Measurements from ENCODE around the gene TJP2. TPM values are rescaled to one million over a fixed set of nuclear protein-coding genes. Genes with fewer than 3 reads are reported as not detected.
A peak's percentile ranks its signal among the peaks of the same experiment; 100 is the strongest.
"Not testable (repeated sequence)": the region's sequence is repeated elsewhere in the genome, so short reads cannot be mapped to it uniquely, and the experiment has no call there.

TJP2 gene
- total RNA-seq, 1 experiment from 2014 or later = 15.2 TPM

DNA sequence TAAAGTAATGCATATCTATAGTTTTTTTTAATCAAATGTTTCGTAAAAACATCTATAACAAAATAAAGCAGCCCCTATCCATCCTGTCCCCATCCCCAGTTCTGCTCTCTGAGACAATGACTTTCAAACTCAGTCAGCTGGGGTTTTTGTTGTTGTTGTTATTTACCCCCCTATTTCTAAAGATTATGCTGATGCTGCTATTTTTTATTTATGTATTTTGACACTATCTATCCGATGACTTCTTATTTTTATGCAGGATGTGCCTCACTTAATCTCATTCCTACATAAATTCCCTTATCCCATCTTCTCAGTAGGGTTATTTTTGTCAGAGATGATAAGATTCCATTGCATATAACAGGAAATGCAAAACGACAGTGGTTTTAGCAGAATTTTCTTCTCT, 105.7 kb downstream of the TJP2 start:
- DNase-seq (ENCODE audit: low read depth, low spot score) = no peak
- in situ Hi-C loops (cut with HindIII; ENCODE audit: low pct_unique_long_range_greater_than_20kb, low sequenced_read_pairs) = no loop called here

DNA sequence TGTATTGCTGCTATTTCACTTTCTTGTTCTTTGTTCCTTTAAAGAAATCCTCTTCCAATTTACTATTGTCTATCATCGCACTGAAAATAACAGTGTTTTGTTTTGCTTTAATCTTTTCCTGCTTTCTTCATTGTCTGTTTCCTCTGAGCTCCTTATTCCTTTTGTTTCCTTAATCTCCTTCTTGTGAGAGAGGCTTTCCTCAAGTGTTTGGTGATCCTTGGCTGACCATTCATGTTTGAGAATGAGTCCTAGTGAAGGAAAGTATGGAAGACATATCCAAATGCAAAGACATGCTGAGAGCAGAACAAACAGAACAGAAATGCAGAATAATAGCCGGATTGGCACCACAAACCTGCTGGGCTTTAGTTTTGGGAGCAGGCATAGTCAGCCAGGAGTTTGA, 108.9 kb downstream of the TJP2 start:
- no peak for DNase-seq (ENCODE audit: low read depth, low spot score)
- in situ Hi-C loops (cut with HindIII; ENCODE audit: low pct_unique_long_range_greater_than_20kb, low sequenced_read_pairs) = no loop called here

DNA sequence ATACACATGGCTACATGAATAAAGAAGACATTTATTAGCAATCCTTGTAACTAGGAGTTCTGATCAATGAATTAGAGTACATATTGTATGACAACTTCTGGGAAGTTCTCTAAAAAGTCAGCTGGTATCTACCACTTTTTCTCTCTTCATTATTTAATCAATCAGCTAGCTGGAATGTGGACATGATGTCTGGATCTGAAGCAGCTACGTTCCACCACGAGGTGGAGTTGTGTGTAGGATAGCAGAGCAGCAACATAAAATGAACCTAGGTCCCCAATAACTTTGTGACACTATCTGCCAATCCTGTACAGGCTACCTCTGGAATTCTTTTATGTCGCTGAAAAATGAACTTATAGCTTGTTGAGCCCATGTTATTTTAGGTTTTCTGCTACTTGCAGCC, 118.0 kb downstream of the TJP2 start:
- peak; percentile 59 for DNase-seq (ENCODE audit: low read depth, low spot score)
- in situ Hi-C loops (cut with HindIII; ENCODE audit: low pct_unique_long_range_greater_than_20kb, low sequenced_read_pairs) = no loop called here

DNA sequence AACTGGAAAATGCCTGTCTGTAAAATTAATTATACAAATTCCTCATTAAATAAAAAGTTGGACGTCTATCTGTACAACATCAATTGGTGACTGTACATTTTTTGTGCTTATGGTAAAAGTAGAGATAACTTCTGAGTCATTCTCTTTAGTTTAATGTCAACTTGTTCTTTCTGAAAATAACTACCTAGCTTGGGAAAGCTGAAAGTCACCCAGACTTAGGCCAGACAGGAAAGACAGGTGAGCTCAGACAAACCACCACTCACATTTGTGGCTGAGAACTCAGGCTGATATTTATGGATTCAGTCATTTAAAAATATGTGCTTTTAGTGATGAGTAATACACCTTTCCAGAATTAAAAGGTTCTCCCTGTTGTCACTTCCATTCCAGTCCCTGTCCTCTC, 119.1 kb downstream of the TJP2 start:
- DNase-seq (ENCODE audit: low read depth, low spot score) = no peak
- in situ Hi-C loops (cut with HindIII; ENCODE audit: low pct_unique_long_range_greater_than_20kb, low sequenced_read_pairs) = no loop called here

DNA sequence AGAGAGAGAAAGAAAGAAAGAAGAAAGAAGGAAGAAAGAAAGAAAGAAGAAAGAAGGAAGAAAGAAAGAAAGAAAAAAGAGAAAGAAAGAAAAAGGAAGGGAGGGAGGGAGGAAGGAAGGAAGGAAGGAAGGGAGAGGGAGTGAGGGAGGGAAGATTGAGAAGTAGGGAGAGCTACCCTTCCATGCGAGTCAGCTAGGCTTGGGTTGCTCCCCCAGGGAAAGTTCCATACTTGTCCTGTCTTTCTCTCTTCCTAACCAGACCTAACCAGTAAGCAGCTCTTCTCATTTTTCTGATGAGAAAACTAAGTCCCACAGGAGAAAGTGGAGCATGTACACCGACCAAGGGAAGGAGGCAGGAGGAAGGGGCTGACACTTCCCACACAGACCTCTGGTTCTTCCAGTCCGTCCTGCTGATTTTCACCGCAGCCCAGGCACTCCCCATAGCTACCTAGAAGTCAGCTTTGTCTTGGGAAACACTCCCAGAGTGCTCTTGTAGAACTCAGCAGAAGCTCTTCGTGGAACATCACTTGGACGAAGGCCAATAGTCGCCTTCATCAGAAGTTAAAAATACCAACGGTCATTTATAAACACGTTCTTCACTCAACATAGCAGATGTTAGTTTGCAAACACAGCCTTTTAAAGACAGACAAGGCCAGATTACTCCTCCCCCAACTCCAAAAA, 121.9 kb downstream of the TJP2 start:
- in situ Hi-C loops (cut with HindIII; ENCODE audit: low pct_unique_long_range_greater_than_20kb, low sequenced_read_pairs) = no loop called here
- no peak for DNase-seq (ENCODE audit: low read depth, low spot score)

DNA sequence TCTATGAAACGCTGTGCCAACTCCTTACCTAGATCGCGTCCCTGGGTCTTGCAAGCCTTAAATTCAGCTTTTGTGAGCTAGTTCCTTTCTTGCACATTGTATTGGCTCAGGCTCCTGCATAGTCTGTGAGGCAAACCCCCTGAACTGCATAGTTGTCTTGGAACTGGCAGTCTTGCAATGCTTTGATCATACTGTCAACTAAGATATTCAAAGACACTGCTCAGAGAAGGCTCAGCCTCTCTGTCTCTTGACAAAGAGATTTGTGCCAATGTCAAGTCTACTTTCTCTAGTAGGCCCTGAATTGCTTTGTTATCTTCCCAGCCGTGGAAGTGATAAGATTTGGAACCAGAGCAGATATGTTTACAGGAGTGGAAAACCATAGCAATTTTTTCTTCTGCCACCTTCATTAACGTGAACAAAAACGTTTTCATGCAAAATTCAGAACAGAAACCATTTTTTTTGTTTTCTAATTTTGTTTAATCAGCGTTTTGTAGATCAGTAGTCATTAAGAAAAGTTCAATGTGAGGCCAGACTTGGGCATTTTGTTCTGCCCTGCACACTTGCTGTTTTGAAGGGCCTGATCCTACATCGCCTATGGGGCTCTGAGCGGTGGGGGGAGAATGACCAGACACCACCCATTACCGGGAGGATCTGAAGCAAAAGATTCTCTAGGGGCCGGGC, 123.4 kb downstream of the TJP2 start:
- DNase-seq (ENCODE audit: low read depth, low spot score) = no peak

DNA sequence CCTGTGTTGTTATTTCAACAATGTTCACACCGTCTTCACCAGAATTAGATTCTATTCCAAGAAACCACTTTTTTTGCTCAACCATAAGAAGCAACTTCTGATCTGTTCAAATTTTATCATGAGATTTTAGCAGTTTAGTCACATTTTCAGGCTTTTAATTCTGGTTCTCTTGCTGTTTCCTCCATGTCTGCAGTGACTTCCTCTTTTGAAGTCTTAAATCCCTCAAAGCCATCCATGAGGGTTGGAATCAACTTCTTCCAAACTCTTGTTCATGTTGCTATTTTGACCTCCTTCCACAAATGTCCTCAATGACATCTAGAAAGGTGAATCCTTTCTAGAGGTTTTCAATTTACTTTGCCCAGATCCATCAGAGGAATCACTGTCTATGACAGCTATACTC, 125.2 kb downstream of the TJP2 start:
- no peak for DNase-seq (ENCODE audit: low read depth, low spot score)
- in situ Hi-C loops (cut with HindIII; ENCODE audit: low pct_unique_long_range_greater_than_20kb, low sequenced_read_pairs) = no loop called here

More for the DNA sequence above, 123.4 kb downstream of the TJP2 start:
- in situ Hi-C loops (cut with HindIII; ENCODE audit: low pct_unique_long_range_greater_than_20kb, low sequenced_read_pairs) = no loop called here

DNA sequence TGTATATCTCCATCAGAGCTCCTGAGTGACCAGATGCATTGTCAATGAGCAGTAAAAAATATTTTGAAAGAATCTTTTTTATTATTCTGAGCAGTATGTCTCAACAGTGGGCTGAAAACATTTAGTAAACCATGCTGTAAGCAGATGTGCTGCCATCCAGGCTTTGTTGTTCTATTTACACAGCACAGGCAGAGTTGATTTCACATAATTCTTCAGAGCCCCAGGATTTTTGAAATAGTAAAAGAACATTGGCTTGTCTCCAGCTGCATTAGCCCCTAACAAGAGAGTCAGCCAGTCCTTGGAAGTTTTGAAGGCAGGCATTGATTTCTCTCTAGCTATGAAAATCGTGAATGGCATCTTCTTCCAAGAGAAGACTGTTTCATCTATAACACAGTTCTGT, 125.7 kb downstream of the TJP2 start:
- in situ Hi-C loops (cut with HindIII; ENCODE audit: low pct_unique_long_range_greater_than_20kb, low sequenced_read_pairs) = no loop called here
- no peak for DNase-seq (ENCODE audit: low read depth, low spot score)

DNA sequence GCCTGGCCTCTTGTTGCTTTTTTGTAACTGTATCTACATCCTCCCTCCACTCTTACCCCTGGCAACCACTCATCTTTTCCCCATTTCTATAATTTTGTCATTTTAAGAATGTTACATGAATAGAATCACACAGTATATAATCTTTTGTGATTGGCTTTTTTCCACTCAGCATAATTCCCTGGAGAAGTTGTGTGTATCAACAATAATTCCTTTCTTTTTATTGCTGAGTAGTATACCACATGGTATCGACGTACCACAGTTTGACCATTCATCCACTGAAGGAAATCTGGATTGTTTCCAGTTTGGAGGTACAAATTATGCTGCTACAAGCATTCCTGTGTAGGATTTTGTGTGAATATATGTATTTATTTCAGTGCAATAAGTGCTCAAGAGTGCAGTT, 129.3 kb downstream of the TJP2 start:
- in situ Hi-C loops (cut with HindIII; ENCODE audit: low pct_unique_long_range_greater_than_20kb, low sequenced_read_pairs) = no loop called here
- peak; percentile 91 for DNase-seq (ENCODE audit: low read depth, low spot score)

DNA sequence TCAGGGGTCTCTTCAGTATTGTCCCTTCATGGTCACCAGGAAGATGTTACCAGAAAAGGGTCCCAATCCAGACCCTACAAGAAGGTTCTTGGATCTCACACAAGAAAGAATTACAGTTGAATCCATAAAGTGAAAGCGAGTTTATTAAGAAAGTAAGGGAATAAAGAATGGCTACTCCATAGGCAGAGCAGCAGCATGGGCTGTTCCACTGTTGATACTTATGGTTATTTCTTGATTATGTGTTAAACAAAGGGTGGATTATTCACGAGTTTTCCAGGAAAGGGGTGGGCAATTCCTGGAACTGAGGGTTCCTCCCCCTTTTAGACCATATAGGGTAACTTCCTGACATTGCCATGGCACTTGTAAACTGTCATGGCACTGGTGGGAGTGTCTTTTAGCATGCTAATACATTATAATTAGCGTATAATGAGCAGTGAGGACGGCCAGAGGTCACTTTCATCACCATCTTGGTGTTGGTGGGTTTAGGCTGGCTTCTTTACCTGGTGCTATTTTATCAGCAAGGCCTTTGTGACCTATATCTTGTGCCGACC, 132.9 kb downstream of the TJP2 start:
- DNase-seq (ENCODE audit: low read depth, low spot score); in situ Hi-C loops (cut with HindIII; ENCODE audit: low pct_unique_long_range_greater_than_20kb, low sequenced_read_pairs): not testable (repeated sequence)

DNA sequence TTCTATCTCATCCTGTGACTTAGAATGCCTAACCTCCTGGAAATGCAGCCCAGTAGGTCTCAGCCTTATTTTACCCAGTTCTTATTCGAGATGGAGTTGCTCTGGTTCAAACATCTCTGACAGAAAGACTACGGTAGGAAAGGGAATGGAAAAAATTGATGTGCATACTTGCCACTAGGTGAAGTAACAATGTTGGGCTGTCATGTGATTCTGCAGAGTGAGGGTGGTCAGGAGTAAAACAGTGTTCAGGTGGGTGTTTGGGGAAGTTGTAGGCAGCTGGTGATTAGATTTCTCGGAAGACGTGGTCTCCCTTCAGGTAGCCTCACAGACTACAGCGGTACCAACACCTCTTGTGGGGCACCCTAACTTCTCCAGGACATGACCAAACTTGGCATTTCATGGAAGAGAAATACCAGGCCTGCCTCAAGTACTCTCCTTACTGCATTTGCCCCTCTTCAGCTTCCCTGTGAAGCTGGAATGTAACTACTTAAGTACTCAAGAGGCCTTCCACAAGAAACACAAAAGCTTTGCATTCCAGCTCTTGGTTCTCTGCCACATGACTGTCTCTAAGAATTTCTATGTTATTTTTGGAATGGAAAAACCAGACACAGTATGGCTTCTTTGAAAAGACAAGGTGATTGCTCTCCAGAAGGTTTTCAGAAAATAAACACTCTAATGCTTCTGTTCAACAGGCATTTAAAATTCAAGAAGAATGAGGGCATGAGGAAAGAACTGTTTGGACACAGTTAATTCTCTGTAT, 133.5 kb downstream of the TJP2 start:
- peak; percentile 42 for DNase-seq (ENCODE audit: low read depth, low spot score)
- in situ Hi-C loops (cut with HindIII; ENCODE audit: low pct_unique_long_range_greater_than_20kb, low sequenced_read_pairs) = no loop called here

DNA sequence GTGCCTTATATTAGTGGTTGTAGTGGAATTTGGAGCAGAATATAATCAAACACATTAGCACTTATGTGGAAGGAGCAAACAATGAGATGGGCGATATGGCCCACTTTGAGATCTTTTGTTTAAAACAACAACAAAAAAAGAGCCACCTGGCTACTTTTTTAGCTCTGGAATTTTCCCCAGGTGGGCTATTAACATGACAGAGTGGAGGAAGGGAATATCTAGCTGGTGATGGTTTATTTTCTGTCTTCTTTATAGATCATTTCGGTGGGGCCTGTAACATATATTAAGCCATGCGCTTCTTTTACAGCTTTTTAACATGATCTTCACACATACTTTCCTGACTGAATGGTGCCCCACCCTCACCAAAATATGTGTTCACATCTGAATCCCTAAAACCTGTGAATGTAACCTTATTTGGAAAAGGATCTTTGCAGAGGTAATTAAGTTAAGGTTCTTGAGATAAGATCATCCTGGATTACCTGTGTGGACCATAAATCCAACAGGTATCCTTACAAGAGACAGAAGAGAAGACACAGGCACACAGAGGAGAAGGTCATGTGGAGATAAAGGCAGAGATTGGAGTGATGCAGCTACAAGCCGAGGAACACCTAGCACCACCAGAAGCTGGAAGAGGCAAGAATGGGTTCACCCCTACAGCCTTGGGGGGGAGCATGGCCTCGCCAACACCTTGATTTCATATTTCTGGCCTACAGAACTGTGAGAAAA, 134.3 kb downstream of the TJP2 start:
- in situ Hi-C loops (cut with HindIII; ENCODE audit: low pct_unique_long_range_greater_than_20kb, low sequenced_read_pairs) = no loop called here
- DNase-seq (ENCODE audit: low read depth, low spot score) = no peak

DNA sequence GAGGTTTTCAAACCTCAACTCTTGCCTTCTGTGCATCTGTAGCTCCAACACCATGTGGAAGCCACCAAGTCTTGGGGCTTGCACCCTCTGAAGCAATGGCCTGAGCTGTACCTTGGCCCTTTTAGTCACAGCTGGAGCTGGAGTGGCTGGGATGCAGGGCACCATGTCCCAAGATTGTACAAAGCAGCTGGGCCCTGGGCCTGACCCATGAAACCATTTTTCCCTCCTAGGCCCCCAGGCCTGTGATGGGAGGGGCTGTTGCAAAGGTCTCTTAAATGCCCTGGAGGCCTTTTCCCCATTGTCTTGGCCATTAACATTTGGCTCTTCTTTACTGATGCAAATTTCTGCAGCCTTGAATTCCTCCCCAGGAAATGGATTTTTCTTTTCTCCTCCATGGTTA, 139.1 kb downstream of the TJP2 start:
- DNase-seq (ENCODE audit: low read depth, low spot score) = no peak

DNA sequence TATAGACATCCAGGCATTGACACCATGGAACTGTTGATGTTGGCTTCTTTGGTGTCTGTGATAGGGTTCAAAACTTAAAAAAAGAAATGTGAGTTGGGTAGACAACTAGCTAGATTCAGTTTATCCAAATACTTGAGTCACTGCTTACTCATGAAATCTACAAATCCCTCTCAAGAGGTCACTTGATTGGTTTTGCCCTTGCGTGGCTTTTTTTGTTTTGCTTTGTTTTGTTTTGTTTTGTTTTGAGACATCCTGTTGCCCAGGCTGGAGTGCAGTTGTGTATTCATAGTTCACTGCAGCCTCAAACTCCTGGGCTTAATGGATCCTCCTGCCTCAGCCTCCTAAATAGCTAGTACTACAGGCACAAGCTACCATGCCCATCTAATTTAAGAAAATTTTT, 140.5 kb downstream of the TJP2 start:
- DNase-seq (ENCODE audit: low read depth, low spot score) = no peak
- in situ Hi-C loops (cut with HindIII; ENCODE audit: low pct_unique_long_range_greater_than_20kb, low sequenced_read_pairs) = no loop called here

More for the DNA sequence above, 139.1 kb downstream of the TJP2 start:
- in situ Hi-C loops (cut with HindIII; ENCODE audit: low pct_unique_long_range_greater_than_20kb, low sequenced_read_pairs) = no loop called here

DNA sequence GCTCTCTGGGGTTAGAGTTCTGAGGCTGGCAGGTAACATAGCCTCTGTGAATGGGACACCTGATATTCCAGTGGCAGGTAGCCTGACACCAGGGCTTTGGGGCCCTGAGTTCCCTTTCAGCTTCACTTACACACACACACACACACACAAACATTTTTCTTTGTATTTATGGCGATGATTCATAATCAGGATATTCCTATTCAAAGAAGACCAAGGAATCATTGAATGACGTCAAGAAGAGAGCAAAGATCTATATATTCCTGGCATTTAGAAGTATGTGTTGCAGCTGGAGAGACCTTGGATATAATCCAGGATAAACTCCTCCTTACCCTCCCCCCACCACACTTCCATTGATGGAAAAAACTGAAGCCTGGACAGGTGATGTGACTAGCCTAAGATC, 143.0 kb downstream of the TJP2 start:
- in situ Hi-C loops (cut with HindIII; ENCODE audit: low pct_unique_long_range_greater_than_20kb, low sequenced_read_pairs) = no loop called here
- peak; percentile 22 for DNase-seq (ENCODE audit: low read depth, low spot score)

DNA sequence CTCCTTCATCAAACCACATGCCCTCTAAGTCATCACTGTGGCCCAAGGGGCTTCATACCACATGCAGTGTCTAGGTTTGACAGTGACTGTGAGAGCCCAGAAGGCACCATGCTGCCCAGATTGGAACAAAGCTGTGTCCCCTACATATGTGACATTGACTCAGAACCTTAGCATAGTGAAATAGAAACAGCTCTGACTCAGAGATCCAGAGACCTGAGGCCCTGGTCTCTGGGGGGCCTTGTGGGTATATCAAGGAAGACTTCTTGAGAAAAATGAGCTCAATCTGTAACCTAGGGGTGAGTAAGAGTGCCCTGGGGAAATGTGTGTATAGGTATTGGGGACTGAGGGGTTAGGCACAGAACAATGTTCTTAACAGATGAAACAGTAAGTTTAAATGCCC, 143.8 kb downstream of the TJP2 start:
- in situ Hi-C loops (cut with HindIII; ENCODE audit: low pct_unique_long_range_greater_than_20kb, low sequenced_read_pairs) = no loop called here
- DNase-seq (ENCODE audit: low read depth, low spot score) = no peak

DNA sequence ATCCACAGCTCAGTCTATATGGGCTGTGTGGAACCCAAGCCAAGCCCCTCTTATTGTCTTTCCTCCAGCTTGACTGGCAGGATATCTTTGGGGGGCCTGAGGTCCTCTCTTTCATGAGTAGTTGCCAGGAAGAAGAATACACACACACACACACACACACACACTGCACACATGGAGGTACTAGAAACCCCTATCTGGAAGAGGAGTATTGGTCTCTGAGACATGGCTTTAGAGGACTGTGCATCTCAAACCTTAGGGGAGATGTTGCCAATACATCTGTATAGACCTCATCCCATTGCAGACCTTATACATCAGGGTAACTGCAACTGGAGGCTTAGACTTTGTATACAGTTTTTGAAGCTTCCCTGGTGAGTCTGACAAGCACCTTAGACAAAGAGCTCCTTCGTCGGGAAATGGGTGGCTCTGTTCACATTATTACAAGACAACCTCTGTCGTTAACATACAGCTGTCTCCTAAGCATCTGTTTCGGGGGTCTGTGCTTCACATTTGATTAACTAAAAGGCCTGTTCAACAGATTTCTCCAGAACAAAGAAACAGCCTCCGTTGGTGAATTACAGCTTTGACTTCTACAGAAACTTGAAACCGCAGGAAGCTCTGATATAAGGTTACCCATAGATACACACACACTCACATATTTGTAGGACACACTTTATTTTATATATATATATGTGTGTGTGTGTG, 145.4 kb downstream of the TJP2 start:
- no peak for DNase-seq (ENCODE audit: low read depth, low spot score)
- in situ Hi-C loops (cut with HindIII; ENCODE audit: low pct_unique_long_range_greater_than_20kb, low sequenced_read_pairs) = no loop called here

Measured in SK-MEL-5 (cell line).